GM23338 (cell line): Measurements from ENCODE around the gene ANO4. TPM values are rescaled to one million over a fixed set of nuclear protein-coding genes. Genes with fewer than 3 reads are reported as not detected.

Experiments
- ATAC-seq: fragments of 200-7000 bp; cut with Tn5 transposase; 3 replicates; pipeline ENCODE4 v1.9.1; 2020
- DNase-seq: peaks from one replicate; pipeline ENCODE4 v3.0.0-alpha.2; 2015; ENCODE audit warnings: low spot score
- H2AFZ ChIP-seq: fragments of 200-600 bp; sonication (generic); 2 replicates; pipeline ENCODE4 v1.8.0; 2016; ENCODE audit warnings: antibody characterized with exemption, mild to moderate bottlenecking, moderate library complexity
- H3F3A ChIP-seq: fragments of 200-600 bp; sonication (generic); replicated peaks from 2 replicates; pipeline ENCODE4 v1.8.0; 2017; ENCODE audit warnings: antibody characterized with exemption, mixed run types, low read depth
- H3K27ac ChIP-seq: fragments of 200-600 bp; sonication (generic); 2 replicates; pipeline ENCODE4 v1.6.1; 2016; ENCODE audit warnings: low read depth
- H3K27me3 ChIP-seq: fragments of 200-600 bp; sonication (generic); 2 replicates; pipeline ENCODE4 v1.8.0; 2016; ENCODE audit warnings: mild to moderate bottlenecking, mixed run types, moderate library complexity; ENCODE audit not compliant: insufficient read depth
- H3K36me3 ChIP-seq: fragments of 200-600 bp; sonication (generic); 2 replicates; pipeline ENCODE4 v1.8.0; 2016; ENCODE audit warnings: mild to moderate bottlenecking; ENCODE audit not compliant: insufficient read depth
- H3K4me1 ChIP-seq: fragments of 200-600 bp; sonication (generic); 2 replicates; pipeline ENCODE4 v1.8.0; 2016; ENCODE audit warnings: mild to moderate bottlenecking, moderate library complexity; ENCODE audit not compliant: insufficient read depth
- H3K4me2 ChIP-seq: fragments of 200-600 bp; sonication (generic); 2 replicates; pipeline ENCODE4 v1.7.1; 2017; ENCODE audit warnings: mixed run types
- H3K4me3 ChIP-seq: fragments of 200-600 bp; sonication (generic); 2 replicates; pipeline ENCODE4 v1.6.1; 2016; ENCODE audit warnings: mixed run types
- H3K79me2 ChIP-seq: fragments of 200-600 bp; sonication (generic); replicated peaks from 2 replicates; pipeline ENCODE4 v1.8.0; 2017; ENCODE audit warnings: mild to moderate bottlenecking; ENCODE audit not compliant: insufficient read depth
- H3K9me2 ChIP-seq: fragments of 200-600 bp; sonication (generic); 2 replicates; pipeline ENCODE4 v1.8.0; 2017; ENCODE audit not compliant: insufficient read depth
- H4K20me1 ChIP-seq: fragments of 200-600 bp; sonication (generic); replicated peaks from 2 replicates; pipeline ENCODE4 v1.8.0; 2017; ENCODE audit warnings: mild to moderate bottlenecking; ENCODE audit not compliant: insufficient read depth
- H3K27ac Mint-ChIP-seq: 2 replicates; pipeline ENCODE4 v1.8.0; 2020; ENCODE audit warnings: inconsistent platforms, mild to moderate bottlenecking, moderate library complexity, mixed read lengths
- H3K27me3 Mint-ChIP-seq: 3 replicates; pipeline ENCODE4 v1.8.0; 2022; ENCODE audit warnings: low read depth, mild to moderate bottlenecking, moderate library complexity, mixed read lengths, inconsistent platforms; ENCODE audit not compliant: insufficient read depth, poor library complexity
- H3K36me3 Mint-ChIP-seq: 3 replicates; pipeline ENCODE4 v1.8.0; 2021; ENCODE audit warnings: low read depth, mild to moderate bottlenecking, inconsistent platforms, moderate library complexity, mixed read lengths
- H3K4me1 Mint-ChIP-seq: 3 replicates; pipeline ENCODE4 v1.8.0; 2020; ENCODE audit warnings: mild to moderate bottlenecking, inconsistent platforms, mixed read lengths
- H3K4me3 Mint-ChIP-seq: 3 replicates; pipeline ENCODE4 v1.8.0; 2021; ENCODE audit warnings: moderate library complexity, mild to moderate bottlenecking, inconsistent platforms, mixed read lengths
- H3K9me3 Mint-ChIP-seq: 3 replicates; pipeline ENCODE4 v1.8.0; 2020; ENCODE audit warnings: moderate library complexity, mild to moderate bottlenecking, inconsistent platforms, mixed read lengths
- ETS1 ChIP-seq: IDR thresholded peaks from 2 replicates; pipeline ENCODE4 v1.6.1; 2016; ENCODE audit warnings: antibody characterized with exemption
- EZH2 ChIP-seq: fragments of 200-600 bp; sonication (generic); IDR thresholded peaks from one replicate; pipeline ENCODE4 v1.8.0; 2017; ENCODE audit warnings: antibody characterized with exemption, mild to moderate bottlenecking, low read depth; ENCODE audit not compliant: unreplicated experiment
- EZH2phosphoT487 ChIP-seq: fragments of 200-600 bp; sonication (generic); IDR thresholded peaks from one replicate; pipeline ENCODE4 v1.8.1; 2018; ENCODE audit warnings: antibody characterized with exemption; ENCODE audit not compliant: unreplicated experiment
- JUNB ChIP-seq: IDR thresholded peaks from one replicate; pipeline ENCODE4 v1.6.1; 2016; ENCODE audit warnings: antibody characterized with exemption; ENCODE audit not compliant: unreplicated experiment
- NANOG ChIP-seq: IDR thresholded peaks from 2 replicates; pipeline ENCODE4 v1.6.1; 2016; ENCODE audit warnings: antibody characterized with exemption, borderline replicate concordance
- POLR2AphosphoS5 ChIP-seq: IDR thresholded peaks from 2 replicates; pipeline ENCODE4 v1.6.1; 2016; ENCODE audit warnings: antibody characterized with exemption, low read depth
- ZNF462 ChIP-seq: fragments of 250-450 bp; sonication (Bioruptor Pico); IDR thresholded peaks from 2 replicates; pipeline ENCODE4 v1.5.0; 2020; ENCODE audit warnings: mild to moderate bottlenecking, moderate library complexity
- polyA plus RNA-seq: library from polyadenylated mRNA; unstranded; fragments of >200 nt; fragmentation: Nextera tagmentation; extraction: Ambion mirVana; gene quantifications from 2 replicates; pipeline ENCODE4 v1.2.1, GENCODE V29; 2016
- total RNA-seq: library from RNA; depleted of rRNA; stranded (reverse); fragments of >200 nt; shearing (Covaris generic); gene quantifications from 2 replicates; pipeline ENCODE4 v1.2.3, GENCODE V29; 2014
- TF ChIP-seq, protein P1 (sequence below), 2 experiments: fragments of 200-600 bp in 1 of 2; sonication (generic) in 1 of 2; conservative IDR thresholded peaks; 2 replicates each; pipeline versions ENCODE4 v1.5.1 to v1.6.1; 2016 to 2017; ENCODE audit warnings: antibody characterized with exemption in 2 of 2, low read depth in 2 of 2, mild to moderate bottlenecking in 2 of 2, moderate library complexity in 1 of 2

The ANO4 gene
- total and polyA plus RNA-seq, 2 experiments from 2014 or later, result 1.7 to 8.7 TPM

DNA sequence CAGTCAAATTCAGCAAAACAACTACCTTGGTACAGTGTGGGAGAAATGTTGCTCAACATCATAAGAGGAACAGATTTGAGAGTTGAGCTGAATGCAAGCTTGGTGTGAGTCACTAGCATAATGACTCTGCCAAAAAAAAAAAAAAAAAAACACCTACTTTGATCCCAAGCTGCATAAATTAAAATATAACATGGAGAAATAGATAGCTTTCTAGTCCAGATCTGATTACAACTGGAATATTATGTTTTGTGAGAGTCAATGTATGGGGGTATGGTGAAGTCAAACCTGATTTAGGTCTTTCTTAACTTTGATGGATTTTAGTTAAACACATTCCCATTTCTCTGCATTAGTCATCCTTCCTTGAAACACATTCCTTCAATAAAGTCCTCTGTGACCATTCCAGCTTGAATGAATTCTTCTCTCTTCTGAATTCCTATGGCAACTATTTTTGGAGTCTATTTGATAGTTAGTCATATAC lies 227.4 kb downstream of the ANO4 start:
- no peak for DNase-seq

GRCh38 chr12:101027200-101027599 lies 232.6 kb downstream of the ANO4 start:
- TF ChIP-seq JUNB (no peak), EZH2 (no peak), ETS1 (no peak), NANOG (no peak), ZNF462 (CRISPR knock-in tag) (no peak)
- TF ChIP-seq, protein P1, sequence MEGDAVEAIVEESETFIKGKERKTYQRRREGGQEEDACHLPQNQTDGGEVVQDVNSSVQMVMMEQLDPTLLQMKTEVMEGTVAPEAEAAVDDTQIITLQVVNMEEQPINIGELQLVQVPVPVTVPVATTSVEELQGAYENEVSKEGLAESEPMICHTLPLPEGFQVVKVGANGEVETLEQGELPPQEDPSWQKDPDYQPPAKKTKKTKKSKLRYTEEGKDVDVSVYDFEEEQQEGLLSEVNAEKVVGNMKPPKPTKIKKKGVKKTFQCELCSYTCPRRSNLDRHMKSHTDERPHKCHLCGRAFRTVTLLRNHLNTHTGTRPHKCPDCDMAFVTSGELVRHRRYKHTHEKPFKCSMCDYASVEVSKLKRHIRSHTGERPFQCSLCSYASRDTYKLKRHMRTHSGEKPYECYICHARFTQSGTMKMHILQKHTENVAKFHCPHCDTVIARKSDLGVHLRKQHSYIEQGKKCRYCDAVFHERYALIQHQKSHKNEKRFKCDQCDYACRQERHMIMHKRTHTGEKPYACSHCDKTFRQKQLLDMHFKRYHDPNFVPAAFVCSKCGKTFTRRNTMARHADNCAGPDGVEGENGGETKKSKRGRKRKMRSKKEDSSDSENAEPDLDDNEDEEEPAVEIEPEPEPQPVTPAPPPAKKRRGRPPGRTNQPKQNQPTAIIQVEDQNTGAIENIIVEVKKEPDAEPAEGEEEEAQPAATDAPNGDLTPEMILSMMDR (conservative IDR thresholded peaks at IDR 0.05; ENCODE audit: low read depth in 2 of 2), result no peak
- H3K36me3 Mint-ChIP-seq, result peaks cover 20% of the 10 kb centered on the region
- H3K27me3 Mint-ChIP-seq, result peaks cover 6% of the 10 kb centered on the region
- no peak overlapping the region for H3K27ac Mint-ChIP-seq
- H3K4me3 Mint-ChIP-seq, result no peak overlapping the region
- DNase-seq (peak; percentile 23), ATAC-seq (no peak)
- Histone ChIP-seq H2AFZ (no peak overlapping the region), H3K27ac (no peak overlapping the region), H3K79me2 (no peaks in the 10 kb centered on the region), H3K4me2 (no peak overlapping the region), H3K4me3 (no peak overlapping the region), H3K4me1 (no peaks in the 10 kb centered on the region), H3K27me3 (no peaks in the 10 kb centered on the region), H4K20me1 (no peaks in the 10 kb centered on the region), H3F3A (no peaks in the 10 kb centered on the region), H3K9me2 (no peaks in the 10 kb centered on the region), H3K36me3 (no peaks in the 10 kb centered on the region)
- peaks cover 2% of the 10 kb centered on the region; the same call in 2 of the 3 replicates for H3K4me1 Mint-ChIP-seq
- H3K9me3 Mint-ChIP-seq, result peaks cover 36% of the 10 kb centered on the region

More for the DNA sequence above, 227.4 kb downstream of the ANO4 start:
- no peaks in the 10 kb centered on the region; the same call in 2 of the 3 replicates for H3K9me3 Mint-ChIP-seq
- Histone ChIP-seq H3K36me3 (no peaks in the 10 kb centered on the region), H3K27me3 (no peaks in the 10 kb centered on the region), H3K79me2 (no peaks in the 10 kb centered on the region), H3K4me3 (no peak overlapping the region), H3K9me2 (no peaks in the 10 kb centered on the region), H3K4me1 (no peaks in the 10 kb centered on the region), H2AFZ (no peak overlapping the region), H3F3A (no peaks in the 10 kb centered on the region), H3K27ac (no peak overlapping the region), H3K4me2 (no peak overlapping the region), H4K20me1 (no peaks in the 10 kb centered on the region)
- no peak overlapping the region for H3K27ac Mint-ChIP-seq
- H3K27me3 Mint-ChIP-seq, result no peaks in the 10 kb centered on the region
- peaks cover 2% of the 10 kb centered on the region; the same call in 2 of the 3 replicates for H3K4me1 Mint-ChIP-seq
- H3K4me3 Mint-ChIP-seq, result no peak overlapping the region
- ATAC-seq, result no peak
- TF ChIP-seq, protein P1 (conservative IDR thresholded peaks at IDR 0.05; ENCODE audit: low read depth in 2 of 2), result no peak
- no peak for TF ChIP-seq EZH2phosphoT487
- TF ChIP-seq JUNB, result no peak
- no peak for TF ChIP-seq POLR2AphosphoS5
- H3K36me3 Mint-ChIP-seq, result peaks cover 3% of the 10 kb centered on the region; the same call in 1 of the 3 replicates
